RWPE2 (cell line): ENCODE measurements around the gene SP4.

Experiments used
- ATAC-seq: fragments of 200-7000 bp; cut with Tn5 transposase; 3 replicates; pipeline ENCODE4 v1.9.1; 2021; ENCODE audit warnings: low read depth
- DNase-seq: peaks from one replicate; pipeline ENCODE4 v3.0.0-alpha.2; 2020; ENCODE audit warnings: low spot score
- H3K27ac ChIP-seq: fragments of 450-650 bp; 2 replicates; pipeline ENCODE4 v1.5.1; 2017; ENCODE audit warnings: mild to moderate bottlenecking; ENCODE audit not compliant: poor library complexity, severe bottlenecking
- H3K27me3 ChIP-seq: fragments of 250-450 bp; sonication (Bioruptor Pico); 2 replicates; pipeline ENCODE4 v1.5.1; 2021; ENCODE audit warnings: mild to moderate bottlenecking, moderate library complexity; ENCODE audit not compliant: insufficient read depth, poor library complexity, severe bottlenecking
- H3K36me3 ChIP-seq: fragments of 250-450 bp; sonication (Bioruptor Pico); 2 replicates; pipeline ENCODE4 v1.5.1; 2020; ENCODE audit warnings: low read depth, mild to moderate bottlenecking, moderate library complexity
- H3K4me1 ChIP-seq: fragments of 250-450 bp; sonication (Bioruptor Pico); 2 replicates; pipeline ENCODE4 v1.5.1; 2021; ENCODE audit warnings: mild to moderate bottlenecking, moderate library complexity; ENCODE audit not compliant: insufficient read depth, poor library complexity, severe bottlenecking
- H3K4me3 ChIP-seq: fragments of 250-450 bp; sonication (Bioruptor Pico); 2 replicates; pipeline ENCODE4 v1.5.1; 2021; ENCODE audit warnings: mild to moderate bottlenecking, moderate library complexity; ENCODE audit not compliant: severe bottlenecking
- H3K9me3 ChIP-seq: fragments of 250-450 bp; sonication (Bioruptor Pico); 2 replicates; pipeline ENCODE4 v1.5.1; 2021; ENCODE audit warnings: mild to moderate bottlenecking, moderate library complexity; ENCODE audit not compliant: severe bottlenecking
- TF ChIP-seq, protein P1 (sequence below): fragments of 450-650 bp; IDR thresholded peaks from one replicate; pipeline ENCODE4 v1.5.1; 2017; ENCODE audit warnings: mild to moderate bottlenecking, moderate library complexity; ENCODE audit not compliant: poor library complexity, severe bottlenecking

The SP4 gene

DNA sequence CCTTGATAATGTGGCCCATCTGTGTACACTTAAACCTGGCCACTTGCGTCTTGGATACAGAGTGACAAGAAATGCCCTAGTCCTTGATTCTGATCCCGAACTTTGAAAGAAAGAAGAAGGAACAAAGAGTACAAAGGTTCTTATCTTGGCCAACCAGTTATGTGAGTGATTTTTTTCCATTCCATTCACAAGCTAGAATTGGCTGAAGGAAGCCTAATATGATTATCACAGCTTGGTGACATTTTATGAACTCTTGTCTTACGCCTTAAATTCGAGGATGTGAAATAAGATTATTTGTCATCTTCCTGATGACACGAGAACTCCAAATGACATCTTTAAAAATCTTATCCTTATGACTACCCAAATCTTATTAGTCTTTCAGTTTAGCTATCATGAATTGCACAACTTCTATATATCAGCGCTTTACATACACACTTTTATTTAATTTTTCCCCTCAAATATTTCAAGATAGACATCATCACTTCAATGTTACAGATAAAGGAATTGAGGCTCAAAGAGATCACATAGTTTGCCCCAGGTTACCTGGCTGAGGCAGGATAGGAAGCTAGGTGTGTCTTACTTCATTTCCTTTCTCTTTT, 13.0 kb upstream of the SP4 start:
- TF ChIP-seq, protein P1, sequence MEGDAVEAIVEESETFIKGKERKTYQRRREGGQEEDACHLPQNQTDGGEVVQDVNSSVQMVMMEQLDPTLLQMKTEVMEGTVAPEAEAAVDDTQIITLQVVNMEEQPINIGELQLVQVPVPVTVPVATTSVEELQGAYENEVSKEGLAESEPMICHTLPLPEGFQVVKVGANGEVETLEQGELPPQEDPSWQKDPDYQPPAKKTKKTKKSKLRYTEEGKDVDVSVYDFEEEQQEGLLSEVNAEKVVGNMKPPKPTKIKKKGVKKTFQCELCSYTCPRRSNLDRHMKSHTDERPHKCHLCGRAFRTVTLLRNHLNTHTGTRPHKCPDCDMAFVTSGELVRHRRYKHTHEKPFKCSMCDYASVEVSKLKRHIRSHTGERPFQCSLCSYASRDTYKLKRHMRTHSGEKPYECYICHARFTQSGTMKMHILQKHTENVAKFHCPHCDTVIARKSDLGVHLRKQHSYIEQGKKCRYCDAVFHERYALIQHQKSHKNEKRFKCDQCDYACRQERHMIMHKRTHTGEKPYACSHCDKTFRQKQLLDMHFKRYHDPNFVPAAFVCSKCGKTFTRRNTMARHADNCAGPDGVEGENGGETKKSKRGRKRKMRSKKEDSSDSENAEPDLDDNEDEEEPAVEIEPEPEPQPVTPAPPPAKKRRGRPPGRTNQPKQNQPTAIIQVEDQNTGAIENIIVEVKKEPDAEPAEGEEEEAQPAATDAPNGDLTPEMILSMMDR, result no peak
- no peak overlapping the region for H3K27ac ChIP-seq
- no peak overlapping the region for H3K4me3 ChIP-seq
- no peaks in the 10 kb centered on the region for H3K36me3 ChIP-seq
- no peaks in the 10 kb centered on the region for H3K9me3 ChIP-seq
- no peak for ATAC-seq
- DNase-seq, result no peak
- H3K4me1 ChIP-seq, result no peaks in the 10 kb centered on the region
- no peaks in the 10 kb centered on the region for H3K27me3 ChIP-seq

DNA sequence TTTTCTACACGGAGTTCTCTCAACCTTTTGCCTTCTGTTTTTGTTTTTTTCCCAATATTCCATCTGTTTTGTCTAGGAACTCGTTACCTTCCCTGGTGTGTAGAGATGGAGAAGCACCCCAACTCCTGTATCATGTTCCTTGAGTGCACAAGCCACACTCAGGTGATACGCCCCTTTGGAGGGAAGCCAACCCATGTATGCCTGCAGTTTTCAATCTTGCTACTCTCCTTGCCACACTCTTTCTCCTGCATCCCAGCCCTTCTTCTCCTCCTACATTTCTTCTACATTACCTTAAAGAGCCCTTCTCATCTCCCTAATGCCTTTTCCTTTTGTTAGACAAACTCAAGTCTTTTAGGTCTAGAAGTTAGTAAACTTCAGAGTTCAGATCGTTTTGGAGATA, 10.2 kb upstream of the SP4 start:
- Histone ChIP-seq H3K9me3 (no peaks in the 10 kb centered on the region), H3K4me1 (no peaks in the 10 kb centered on the region), H3K4me3 (no peak overlapping the region), H3K36me3 (no peaks in the 10 kb centered on the region), H3K27me3 (no peaks in the 10 kb centered on the region), H3K27ac (no peak overlapping the region)
- ATAC-seq (no peak), DNase-seq (no peak)
- TF ChIP-seq, protein P1, result no peak

DNA sequence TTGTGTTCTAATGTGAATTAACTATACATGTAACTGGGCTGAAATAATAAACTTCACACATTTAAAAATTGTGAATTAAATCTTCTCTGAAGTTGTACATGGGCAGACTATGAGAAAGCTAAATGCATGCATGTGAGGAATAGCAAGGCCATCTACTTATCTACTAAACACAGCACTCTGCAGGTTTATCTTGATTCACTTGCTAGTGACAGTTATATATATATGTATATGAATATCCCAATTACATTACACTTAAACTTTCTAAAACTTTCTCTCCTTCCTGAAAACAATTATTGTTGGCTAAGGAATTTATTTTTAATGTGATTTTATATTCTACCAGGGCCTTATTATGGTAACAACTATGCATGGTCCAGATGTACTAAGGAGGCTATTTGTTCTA, 5.1 kb upstream of the SP4 start:
- Histone ChIP-seq H3K4me3 (no peak overlapping the region), H3K36me3 (no peaks in the 10 kb centered on the region), H3K27ac (no peak overlapping the region), H3K27me3 (no peaks in the 10 kb centered on the region), H3K4me1 (peaks cover 9% of the 10 kb centered on the region), H3K9me3 (no peaks in the 10 kb centered on the region)
- TF ChIP-seq, protein P1, result no peak
- DNase-seq, result no peak
- no peak for ATAC-seq

DNA sequence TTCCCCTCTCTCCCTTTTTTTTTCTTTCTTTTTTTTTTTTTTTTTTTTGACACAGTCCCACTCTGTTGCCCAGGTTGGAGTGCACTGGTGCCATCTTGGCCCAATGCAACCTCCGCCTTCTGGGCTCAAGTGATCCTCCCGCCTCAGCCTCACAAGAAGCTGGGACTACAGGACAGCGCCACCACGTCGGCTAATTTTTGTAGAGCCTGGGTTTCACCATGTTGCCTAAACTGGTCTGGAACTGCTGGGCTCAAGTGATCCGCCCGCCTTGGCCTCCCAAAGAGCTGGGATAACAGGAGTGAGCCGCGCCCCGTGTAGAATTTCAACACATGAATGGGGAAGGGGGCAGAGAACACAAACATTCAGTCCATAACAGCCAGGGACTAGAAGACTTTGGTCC, 2.6 kb upstream of the SP4 start:
- no peak overlapping the region for H3K27ac ChIP-seq
- no peaks in the 10 kb centered on the region for H3K36me3 ChIP-seq
- TF ChIP-seq, protein P1, result no peak
- no peaks in the 10 kb centered on the region for H3K27me3 ChIP-seq
- H3K9me3 ChIP-seq, result no peaks in the 10 kb centered on the region
- H3K4me1 ChIP-seq, result peaks cover 9% of the 10 kb centered on the region
- ATAC-seq (no peak), DNase-seq (no peak)
- H3K4me3 ChIP-seq, result no peak overlapping the region
